Ectodermal cell (in vitro differentiated cells): ENCODE results near the gene TTPAL.

Source experiments
- H3K27ac ChIP-seq: 2 replicates; pipeline ENCODE4 v1.7.0; 2013; ENCODE audit warnings: mild to moderate bottlenecking, low read depth, low read length; ENCODE audit not compliant: insufficient read depth, poor library complexity, severe bottlenecking
- H3K27me3 ChIP-seq: 2 replicates; pipeline ENCODE4 v1.7.0; 2013; ENCODE audit warnings: mild to moderate bottlenecking, low read length; ENCODE audit not compliant: insufficient read depth, control insufficient read depth, poor library complexity, severe bottlenecking
- H3K36me3 ChIP-seq: one replicate; pipeline ENCODE4 v1.7.0; 2013; ENCODE audit warnings: low read length; ENCODE audit not compliant: control insufficient read depth, insufficient read depth
- H3K4me1 ChIP-seq: one replicate; pipeline ENCODE4 v1.7.0; 2013; ENCODE audit warnings: low read length; ENCODE audit not compliant: control insufficient read depth, insufficient read depth
- H3K4me3 ChIP-seq: 2 replicates; pipeline ENCODE4 v1.7.0; 2013; ENCODE audit warnings: low read depth, low read length, control low read depth; ENCODE audit not compliant: insufficient read depth
- H3K9me3 ChIP-seq: 2 replicates; pipeline ENCODE4 v1.7.0; 2013; ENCODE audit warnings: mild to moderate bottlenecking, low read length, moderate library complexity; ENCODE audit not compliant: control insufficient read depth
- WGBS, 2 experiments: methylation state at CpG; one replicate each; pipeline ENCODE4 v1.1.7; 2013; ENCODE audit warnings: missing lambda C conversion rate in 2 of 2; 5-methylcytosine and 5-hydroxymethylcytosine counted together

TTPAL gene

DNA sequence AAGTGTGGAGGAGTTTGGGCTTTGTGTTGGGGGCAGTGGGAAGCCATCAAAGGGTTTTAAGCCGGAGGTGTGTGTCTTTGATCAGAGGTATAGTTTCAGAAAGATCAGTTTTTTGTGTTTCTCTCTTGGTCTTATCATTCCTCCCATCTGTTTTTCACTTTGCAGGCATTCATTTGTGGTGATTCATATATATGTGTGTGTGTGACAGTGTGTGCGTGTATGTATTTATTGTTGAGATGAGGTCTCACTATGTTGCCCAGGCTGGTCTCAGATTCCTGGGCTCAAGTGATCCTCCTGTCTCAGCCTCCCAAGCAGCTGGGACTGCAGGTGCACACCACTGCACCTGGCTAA is 57.3 kb downstream of the TTPAL start:
- Histone ChIP-seq H3K9me3 (no peaks in the 10 kb centered on the region), H3K4me1 (peaks cover 4% of the 10 kb centered on the region), H3K36me3 (no peaks in the 10 kb centered on the region), H3K27me3 (no peaks in the 10 kb centered on the region), H3K27ac (no peak overlapping the region), H3K4me3 (no peak overlapping the region)
- 84 to 85% methylated on average over 2 of the region's 2 CpGs for WGBS, 2 experiments

DNA sequence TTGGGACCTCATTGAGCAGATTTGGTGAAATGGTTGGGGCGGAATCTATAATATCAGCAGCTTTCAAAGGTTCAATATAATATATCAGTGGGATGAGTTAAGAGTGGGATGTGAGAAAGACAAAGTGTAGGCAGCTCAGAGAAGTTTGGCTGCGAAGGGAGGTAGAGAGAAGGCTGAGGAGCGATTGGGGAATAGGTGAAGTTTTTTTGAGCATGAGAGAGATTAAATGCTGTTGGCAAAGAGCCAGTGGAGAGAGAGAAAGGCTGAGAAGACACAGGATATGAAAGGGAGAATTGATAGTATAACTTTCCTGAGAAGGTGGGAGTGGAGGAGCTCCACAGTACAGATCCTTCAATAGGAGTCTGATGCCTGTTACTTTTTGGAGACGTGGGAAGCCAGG is 58.3 kb downstream of the TTPAL start:
- Histone ChIP-seq H3K4me1 (peaks cover 4% of the 10 kb centered on the region), H3K27ac (no peak overlapping the region), H3K4me3 (no peak overlapping the region), H3K9me3 (no peaks in the 10 kb centered on the region), H3K27me3 (no peaks in the 10 kb centered on the region), H3K36me3 (no peaks in the 10 kb centered on the region)
- 86 to 94% methylated on average over 4 of the region's 4 CpGs for WGBS, 2 experiments

DNA sequence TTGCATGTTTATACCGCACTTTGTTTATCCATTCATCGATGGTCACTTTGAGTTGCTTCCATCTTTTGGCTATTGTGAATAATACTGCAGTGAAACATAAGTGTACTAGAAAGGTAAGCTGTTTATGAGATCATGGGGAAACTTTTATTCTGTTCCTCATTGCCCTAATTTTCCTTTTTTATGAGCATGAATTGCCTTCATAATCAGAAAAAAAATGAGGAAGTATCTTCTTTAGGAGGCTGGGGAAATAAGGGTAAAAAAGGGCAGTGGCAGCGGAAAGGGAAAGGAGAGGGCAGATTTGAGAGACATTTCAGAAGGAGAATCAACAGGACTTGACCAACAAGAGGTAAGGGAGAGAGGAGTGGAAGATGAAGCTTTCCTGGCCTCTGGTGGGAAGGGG is 60.5 kb downstream of the TTPAL start:
- Histone ChIP-seq H3K27ac (no peak overlapping the region), H3K4me1 (peaks cover 4% of the 10 kb centered on the region), H3K9me3 (no peaks in the 10 kb centered on the region), H3K36me3 (no peaks in the 10 kb centered on the region), H3K4me3 (no peak overlapping the region), H3K27me3 (no peaks in the 10 kb centered on the region)
- WGBS, 2 experiments = 96 to 98% methylated on average over 3 of the region's 3 CpGs

DNA sequence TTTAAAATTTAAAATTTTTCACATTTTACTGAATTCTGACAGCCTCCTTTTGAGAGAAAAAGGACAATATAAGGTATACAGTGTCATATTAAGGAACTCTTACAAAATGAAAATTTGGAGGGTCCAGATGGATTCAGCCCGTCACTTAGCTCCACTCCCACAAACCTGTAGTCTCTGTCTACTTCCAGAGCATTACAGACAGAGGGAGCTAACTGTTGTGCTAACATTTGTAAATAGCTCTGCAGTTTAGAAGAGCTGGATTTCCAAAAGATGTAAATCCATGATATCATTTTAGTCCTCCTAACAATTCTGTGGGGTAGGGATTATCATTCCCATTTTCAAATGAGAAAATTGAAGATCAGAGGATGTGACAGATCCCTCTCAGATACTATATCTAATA is 62.3 kb downstream of the TTPAL start:
- H3K9me3 ChIP-seq = no peaks in the 10 kb centered on the region
- H3K27ac ChIP-seq = no peak overlapping the region
- 92 to 100% methylated on average over 1 of the region's 1 CpG for WGBS, 2 experiments
- no peaks in the 10 kb centered on the region for H3K36me3 ChIP-seq
- no peaks in the 10 kb centered on the region for H3K27me3 ChIP-seq
- H3K4me3 ChIP-seq = no peak overlapping the region
- H3K4me1 ChIP-seq = no peaks in the 10 kb centered on the region

DNA sequence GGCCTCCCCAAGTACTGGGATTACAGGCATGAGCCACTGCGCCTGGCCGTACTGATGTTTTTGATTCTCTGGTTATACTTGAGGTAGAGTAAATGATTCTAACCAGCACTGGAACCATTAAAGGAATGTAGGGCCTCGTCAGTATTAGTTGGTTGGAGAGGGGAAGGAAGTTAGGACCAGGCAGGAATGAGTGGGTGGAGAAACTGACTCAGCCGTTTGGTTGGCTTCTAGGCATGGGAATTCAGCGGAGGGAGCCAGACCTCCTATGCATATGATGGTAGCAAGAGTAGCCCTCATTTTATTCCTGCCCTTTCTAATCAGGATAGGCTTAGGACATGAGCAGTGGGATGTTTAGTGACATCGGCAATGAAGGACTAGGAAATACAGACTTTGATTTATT is 65.2 kb downstream of the TTPAL start:
- Histone ChIP-seq H3K27me3 (no peaks in the 10 kb centered on the region), H3K27ac (no peak overlapping the region), H3K4me3 (no peak overlapping the region), H3K9me3 (no peaks in the 10 kb centered on the region), H3K36me3 (no peaks in the 10 kb centered on the region), H3K4me1 (no peaks in the 10 kb centered on the region)
- 80 to 81% methylated on average over 6 of the region's 6 CpGs for WGBS, 2 experiments

DNA sequence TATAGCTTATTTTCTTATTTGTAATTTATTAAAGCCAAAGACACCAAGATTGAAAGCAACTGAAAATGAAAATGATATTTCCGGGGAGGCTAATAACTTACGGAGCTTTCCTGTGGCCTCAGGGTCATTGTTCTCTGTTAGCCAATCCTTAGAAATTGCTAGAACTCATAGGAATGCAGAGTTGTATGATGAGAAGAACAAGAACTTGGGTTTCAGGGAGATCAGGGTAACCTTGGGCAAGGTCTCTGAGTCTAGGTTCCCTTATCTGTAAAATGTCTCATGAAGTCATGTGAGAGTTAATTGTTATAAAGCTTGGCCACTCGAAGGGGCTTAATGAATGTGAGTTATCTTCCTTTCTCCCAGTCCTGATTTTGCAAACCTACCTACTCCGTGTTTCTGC is 66.3 kb downstream of the TTPAL start:
- Histone ChIP-seq H3K27ac (no peak overlapping the region), H3K4me1 (no peaks in the 10 kb centered on the region), H3K36me3 (no peaks in the 10 kb centered on the region), H3K4me3 (no peak overlapping the region), H3K27me3 (no peaks in the 10 kb centered on the region), H3K9me3 (no peaks in the 10 kb centered on the region)
- 92 to 96% methylated on average over 3 to 4 of the region's 4 CpGs for WGBS, 2 experiments

DNA sequence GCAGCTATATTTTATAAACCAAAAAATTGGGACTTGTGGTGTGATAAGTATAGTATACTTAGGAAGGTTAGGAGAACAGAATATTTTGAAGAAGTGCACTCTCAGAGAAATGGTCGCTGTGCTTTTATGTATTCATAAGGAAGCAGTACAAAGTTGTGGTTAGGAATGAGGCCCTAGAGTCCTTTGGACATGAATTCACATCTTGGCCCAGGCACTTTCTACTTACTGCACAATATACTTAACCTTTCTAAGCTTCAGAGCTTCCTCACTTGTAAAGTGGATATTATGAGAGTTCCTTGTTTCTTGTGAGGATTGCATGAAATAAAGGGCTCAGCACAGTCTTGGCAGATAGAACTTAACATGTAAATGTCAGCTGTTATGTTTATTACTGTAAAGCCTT is 67.2 kb downstream of the TTPAL start:
- H3K4me1 ChIP-seq = no peaks in the 10 kb centered on the region
- 94% methylated on average over 1 of the region's 1 CpG for WGBS, 2 experiments
- H3K4me3 ChIP-seq = no peak overlapping the region
- no peak overlapping the region for H3K27ac ChIP-seq
- no peaks in the 10 kb centered on the region for H3K27me3 ChIP-seq
- H3K9me3 ChIP-seq = no peaks in the 10 kb centered on the region
- H3K36me3 ChIP-seq = no peaks in the 10 kb centered on the region

DNA sequence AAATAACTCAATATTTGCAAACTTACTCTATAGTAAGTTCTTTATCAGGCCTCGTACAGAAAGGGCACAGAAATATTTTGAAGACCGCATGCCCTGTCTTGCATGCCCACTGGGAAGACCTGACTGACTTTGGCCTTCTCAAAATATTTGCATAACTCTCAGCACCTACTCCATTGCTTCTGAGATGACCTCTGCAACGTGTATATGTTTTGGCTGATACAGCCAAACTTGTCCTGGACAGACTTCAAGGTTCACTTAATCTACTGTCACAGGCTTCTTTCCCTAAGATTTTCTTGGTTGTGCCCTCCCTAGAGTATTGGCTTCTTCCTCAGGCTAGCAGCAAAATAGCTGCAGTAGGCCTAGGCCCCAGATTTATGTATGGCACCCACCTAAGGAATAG is 67.7 kb downstream of the TTPAL start:
- H3K4me1 ChIP-seq = no peaks in the 10 kb centered on the region
- H3K9me3 ChIP-seq = no peaks in the 10 kb centered on the region
- 92 to 94% methylated on average over 3 of the region's 3 CpGs for WGBS, 2 experiments
- H3K27me3 ChIP-seq = no peaks in the 10 kb centered on the region
- no peaks in the 10 kb centered on the region for H3K36me3 ChIP-seq
- H3K4me3 ChIP-seq = no peak overlapping the region
- H3K27ac ChIP-seq = no peak overlapping the region
